Islet of Langerhans (tissue), 1 donor: Measurements from ENCODE around the gene ANO3.

Experiments
- FAIRE-seq: peaks from one replicate; lab custom pipeline; 2011; peaks lifted over from hg19 to GRCh38; lab: Jason Lieb, UNC

The ANO3 gene

DNA sequence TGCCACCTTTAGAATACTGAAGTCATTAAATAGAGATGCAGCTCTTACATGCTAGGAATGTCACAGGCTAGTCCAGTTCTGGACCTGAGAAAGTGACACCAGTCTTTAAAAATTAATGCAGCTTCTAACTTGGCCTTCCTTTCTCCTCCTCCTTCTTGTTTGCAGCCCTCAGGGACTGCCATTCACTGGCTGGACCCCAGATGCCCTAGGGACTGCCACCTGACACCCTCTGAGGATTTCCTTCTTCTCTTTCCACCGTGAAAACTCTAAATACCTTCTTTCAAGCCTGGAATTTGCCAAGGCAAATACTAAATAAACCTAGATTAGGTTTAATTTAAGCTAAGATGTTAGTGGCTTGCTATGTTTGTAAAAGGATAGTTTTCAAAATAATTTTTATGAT is 161.7 kb downstream of the ANO3 start:
- no peak for FAIRE-seq

DNA sequence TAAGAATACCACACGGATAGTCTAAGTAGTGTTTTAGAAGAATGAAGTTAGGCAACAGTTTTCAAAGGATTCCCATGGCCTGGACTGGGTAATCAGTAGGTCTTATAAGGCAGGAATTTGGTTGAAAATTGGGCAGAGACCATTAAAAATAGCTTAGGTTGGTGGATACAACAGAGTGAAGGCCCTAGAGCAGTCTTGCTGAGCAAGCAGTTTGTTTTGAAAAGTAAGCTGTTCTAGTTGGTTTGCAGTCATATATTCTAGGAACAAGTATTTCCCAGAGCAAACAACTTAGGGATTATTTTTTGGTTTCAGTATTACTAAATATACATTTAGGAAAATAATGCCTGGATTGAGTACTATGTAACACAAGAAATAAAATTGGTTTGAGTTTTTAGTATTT is 175.3 kb downstream of the ANO3 start:
- no peak for FAIRE-seq

DNA sequence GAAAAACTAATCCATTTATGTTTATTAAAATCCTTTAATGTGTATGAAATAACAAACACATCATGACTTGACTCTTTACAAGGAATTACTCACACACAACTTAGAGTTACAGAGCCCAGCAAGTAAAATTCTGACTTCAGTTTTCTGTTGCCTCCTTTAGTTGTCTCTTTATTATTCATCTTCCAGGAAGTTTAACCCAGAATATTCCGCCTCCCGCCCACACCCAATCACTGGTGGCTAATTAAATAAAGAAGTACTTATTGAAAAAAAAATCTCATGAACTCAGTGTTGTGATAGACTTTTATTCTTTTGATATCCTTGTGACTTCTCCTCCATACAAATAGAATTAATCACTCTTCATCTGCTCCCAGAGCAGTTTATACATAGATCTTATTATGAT is 178.2 kb downstream of the ANO3 start:
- no peak for FAIRE-seq

DNA sequence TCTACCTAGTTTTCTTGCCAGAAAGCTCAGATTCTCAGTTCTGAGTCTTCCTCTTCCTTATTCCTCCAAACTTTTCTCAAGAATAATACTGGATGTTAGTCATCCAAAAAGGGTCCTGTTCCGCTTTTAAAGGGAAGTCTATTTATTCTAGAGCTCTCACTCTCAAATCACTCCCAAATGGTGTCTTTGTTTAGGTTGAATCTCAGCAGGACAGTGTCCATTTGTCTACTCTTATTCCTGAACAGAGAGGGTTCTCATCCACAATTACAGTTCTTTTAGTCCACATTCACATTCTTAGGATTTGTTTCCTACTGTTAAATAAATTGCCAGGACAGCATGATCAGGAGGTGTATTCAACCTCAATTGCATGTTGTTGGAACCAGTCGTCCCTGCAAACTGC is 178.8 kb downstream of the ANO3 start:
- FAIRE-seq, result no peak

DNA sequence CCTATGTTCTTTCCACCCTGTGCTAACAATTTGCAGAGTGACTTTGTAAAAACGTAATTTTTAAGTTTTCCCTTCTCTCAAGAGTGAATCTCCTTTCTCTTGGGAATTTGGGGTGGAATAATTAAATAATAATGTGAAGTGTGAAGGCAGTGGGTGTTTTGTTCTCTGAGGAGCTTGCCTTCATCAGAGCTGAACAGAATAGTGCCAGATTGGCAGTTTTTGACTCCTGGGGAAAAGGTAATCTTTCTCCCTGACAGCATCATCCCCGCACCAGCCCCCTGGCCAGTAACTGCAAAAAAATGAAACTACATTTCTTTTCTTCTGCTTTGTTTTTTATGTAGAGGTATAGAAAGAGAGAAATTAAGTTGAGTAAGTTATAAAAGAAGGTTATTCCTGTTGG is 180.3 kb downstream of the ANO3 start:
- FAIRE-seq, result no peak

DNA sequence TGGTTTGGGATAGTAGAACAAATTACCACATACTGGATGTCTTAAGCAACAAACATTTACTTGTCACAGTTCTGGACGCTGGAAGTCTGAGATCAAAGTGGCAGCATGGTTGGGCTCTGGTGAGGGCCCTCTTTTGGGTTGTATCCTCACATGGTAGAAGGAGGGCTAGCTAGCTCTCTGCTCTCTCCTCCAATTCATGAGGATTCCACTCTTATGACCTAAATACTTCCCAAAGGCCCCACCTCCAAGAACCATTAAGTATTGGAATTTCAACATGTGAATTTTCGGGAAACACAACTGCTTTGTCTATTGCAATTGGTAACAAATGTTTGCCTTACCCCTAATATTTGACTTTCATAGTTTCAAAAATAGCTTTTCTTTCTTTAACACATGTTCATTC is 187.5 kb downstream of the ANO3 start:
- no peak for FAIRE-seq

DNA sequence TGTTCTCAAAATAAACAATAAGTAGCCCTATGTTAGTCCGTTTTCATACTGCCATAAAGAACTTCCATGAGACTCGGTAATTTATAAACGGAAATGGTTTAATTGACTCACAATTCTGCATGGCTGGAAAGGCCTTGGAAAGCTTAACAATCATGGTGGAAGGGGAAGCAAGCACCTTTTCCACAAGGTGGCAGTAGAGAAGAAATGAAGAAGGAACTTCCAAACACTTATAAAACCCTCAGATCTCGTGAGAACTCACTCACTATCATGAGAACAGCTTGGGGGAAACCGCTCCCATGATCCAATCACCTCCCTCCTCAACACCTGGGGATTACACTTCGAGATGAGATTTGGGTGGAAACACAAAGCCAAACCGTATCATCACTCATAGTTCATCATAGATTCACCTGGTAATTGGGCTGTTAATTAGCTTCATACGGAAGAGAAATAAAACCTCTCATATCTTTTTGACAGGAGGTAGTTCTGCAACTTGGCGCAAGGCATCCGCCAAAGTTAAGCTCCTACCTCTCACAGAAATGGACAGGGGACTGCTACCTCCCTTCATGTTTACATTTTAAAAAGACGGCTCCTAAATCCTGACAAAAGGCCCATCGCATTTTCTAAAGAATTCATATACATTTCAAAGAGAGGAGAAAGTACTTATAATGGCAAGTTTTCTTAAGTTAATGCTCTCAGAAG is 191.1 kb downstream of the ANO3 start:
- no peak for FAIRE-seq

DNA sequence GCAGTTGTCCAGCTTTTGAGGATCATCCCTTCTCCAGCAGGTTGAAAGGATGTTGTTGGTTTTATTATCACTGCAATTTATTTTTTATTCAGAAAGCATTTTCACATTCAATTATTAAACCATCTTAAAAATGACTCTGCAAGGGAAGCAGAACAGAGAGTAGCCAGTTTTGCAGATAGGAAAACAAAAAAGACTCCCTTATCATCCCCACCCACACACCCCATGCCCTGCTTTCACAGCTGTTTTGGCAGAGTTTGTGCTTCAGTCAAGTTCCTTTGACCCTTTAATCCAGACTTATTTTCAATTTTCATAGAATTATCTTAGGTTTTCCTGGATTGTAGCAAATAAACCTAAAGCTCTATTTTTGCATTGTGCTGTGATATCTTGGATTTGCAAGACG is 195.8 kb downstream of the ANO3 start:
- no peak for FAIRE-seq

DNA sequence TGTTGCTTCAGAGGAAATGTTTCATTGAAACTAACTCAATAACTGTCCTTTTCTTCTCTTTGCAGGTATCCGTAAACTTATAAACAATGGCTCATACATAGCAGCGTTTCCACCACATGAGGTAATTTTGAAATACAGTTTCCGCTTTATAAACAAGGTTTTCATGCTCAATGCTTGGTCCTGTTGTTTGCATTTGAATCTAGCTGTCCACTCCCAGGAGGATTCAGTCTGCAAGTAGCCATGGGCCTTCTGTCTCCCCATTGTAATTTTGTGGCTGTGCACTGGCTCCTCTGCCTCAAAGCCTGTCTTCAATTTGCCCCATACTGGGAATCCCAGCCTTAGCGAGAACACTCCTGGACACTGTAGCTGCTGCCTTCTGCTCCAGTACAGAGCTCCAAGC is 205.4 kb downstream of the ANO3 start:
- FAIRE-seq, result no peak

DNA sequence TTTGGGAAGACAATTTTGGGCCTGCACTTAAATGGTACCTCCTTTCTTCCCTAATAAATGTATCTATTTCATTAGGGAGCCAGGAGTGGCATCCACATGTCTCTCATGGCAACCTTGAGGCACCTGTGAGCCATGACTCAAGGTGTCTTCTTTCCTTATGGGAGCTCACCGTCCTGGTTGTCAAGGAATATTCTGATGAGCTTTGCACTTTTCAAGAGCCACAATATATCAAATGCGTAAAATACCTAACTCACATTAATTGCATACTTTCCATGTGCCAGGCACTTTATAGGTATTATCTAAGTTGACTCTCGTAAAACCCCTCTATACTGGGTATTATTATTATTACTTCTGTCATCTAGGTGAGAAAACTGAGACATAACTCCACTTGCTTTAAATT is 207.6 kb downstream of the ANO3 start:
- FAIRE-seq, result no peak

DNA sequence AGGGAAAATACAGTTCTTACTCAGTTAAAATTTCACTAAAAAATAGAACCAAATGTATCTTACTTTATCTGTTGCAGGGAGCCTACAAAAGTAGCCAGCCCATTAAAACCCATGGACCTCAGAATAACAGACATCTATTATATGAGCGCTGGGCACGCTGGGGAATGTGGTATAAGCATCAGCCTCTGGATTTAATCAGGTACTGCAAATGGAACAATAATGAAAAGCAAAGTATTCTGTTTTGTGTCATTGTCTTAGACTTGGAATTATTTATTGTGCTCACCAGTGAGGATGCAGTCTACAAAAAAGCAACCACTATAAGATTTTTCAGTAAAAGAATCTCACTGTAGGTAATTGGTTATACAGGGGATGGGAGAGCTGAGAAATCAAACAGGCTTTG is 209.9 kb downstream of the ANO3 start:
- FAIRE-seq, result no peak

DNA sequence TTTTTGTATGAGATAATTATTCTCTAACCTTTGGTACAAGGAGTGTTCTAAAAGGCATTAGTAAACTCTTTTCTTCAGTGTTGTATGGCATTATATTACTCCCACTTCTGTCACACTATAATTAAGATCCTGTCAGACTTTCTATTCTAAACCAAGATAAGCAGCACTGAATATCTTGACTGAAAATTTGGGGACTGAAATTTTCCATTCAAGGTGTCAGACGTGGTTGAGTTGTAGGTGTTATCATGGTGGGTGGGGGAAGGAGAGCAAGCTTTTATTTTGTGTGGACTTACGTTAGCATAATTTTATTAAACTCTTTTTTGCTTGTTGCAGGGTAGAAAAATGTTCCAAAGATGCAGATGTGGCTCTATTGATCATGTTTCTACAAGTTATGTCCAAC is 217.2 kb downstream of the ANO3 start:
- FAIRE-seq, result peak; percentile 9

DNA sequence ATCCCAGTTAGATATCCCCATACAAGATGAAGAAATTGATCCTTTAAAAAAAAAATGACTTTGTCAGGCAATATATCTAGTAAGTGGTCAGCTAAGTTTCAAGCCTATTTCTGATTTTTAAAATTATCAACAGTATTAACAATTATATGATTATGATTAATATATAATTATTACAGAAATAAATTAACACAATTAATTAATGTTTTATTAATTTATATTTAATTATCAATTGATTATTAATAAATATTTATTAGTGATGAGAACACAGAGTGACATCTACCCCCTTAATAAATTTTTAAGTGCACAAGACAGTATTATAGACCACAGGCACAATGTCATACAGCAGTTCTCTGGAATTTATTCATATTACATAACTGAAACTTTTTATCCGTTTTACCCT is 218.1 kb downstream of the ANO3 start:
- no peak for FAIRE-seq

DNA sequence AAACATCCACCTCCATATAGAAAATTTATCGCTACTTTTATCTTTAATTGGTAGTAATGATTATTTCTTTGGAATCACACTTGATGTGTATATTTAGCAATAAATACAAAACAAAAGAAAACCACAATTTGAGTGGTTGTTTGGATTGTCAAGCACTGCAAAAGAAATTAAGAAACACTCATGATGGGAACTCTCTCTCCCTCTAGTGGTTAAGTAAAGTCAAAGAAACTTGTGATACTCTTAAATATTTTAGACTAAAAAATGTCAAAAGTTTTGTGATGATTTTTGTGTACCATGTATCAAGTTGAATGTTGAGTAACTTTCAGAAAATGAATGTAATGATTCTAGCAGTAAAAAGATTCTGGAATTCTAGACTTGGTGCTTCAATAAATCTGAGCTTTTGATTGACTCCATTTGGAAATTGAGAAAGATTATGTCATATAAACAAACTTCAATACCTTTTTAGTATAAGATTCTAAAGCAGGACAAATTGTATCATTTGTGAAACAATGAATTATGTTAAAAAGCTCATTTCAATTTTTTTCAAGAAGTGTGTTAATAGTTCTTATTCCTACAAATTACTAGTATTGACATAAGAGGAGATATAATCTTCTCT is 219.4 kb downstream of the ANO3 start:
- FAIRE-seq, result no peak

DNA sequence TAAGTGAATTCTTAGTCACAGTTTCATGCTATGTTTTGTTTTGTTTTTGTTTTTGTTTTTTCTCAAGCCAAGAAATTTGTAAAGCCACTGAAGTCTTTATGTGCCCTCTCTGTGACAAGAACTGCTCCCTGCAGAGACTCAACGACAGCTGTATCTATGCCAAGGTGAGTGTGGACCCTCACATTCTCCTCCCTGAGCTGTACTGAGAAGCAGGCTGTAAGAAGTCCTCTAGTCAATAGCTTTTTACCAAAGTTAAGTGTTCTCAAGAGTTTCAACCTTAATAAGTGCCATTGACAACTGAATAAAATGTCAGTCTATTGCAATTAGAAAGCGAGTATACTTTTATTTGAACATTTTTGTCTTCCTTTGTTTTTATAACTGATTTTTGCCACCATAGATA is 221.3 kb downstream of the ANO3 start:
- no peak for FAIRE-seq

DNA sequence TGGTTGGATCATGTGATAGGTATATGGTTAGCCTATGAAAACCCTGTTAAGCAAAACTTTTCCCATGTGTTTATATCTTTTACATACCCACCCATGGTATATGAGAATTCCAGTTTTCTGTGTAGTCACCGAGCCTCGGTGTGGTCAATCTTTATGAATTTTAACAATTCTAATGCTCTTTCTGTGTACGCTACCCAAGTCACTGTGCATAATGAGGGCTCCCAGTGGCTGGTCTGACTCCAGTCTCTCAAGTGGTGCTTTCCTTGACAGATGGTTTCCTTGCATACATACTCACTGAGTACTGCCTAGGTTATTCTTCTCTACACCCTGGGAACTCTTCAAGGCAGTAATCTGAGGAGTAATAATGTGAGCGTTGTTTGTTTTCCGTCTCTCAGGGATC is 222.5 kb downstream of the ANO3 start:
- FAIRE-seq, result no peak

DNA sequence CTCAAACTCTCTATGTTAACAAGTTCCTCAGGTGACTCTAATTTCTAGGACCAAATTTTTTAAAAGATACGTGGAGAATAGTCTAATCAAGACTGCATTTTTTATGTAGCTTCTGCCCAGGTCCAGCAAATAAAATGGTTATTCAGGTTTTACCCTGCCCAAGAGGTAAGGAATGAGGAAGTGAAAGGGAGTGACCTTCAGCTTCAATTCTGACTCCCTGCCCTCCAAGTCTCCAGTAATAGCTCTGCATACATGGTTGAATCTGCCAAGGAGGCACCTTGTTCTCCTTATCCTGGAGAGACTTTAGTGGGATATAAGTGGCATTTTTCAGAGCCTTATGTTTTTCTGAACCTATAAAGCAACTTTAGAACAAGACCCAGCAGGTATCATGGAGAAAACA is 224.7 kb downstream of the ANO3 start:
- no peak for FAIRE-seq

DNA sequence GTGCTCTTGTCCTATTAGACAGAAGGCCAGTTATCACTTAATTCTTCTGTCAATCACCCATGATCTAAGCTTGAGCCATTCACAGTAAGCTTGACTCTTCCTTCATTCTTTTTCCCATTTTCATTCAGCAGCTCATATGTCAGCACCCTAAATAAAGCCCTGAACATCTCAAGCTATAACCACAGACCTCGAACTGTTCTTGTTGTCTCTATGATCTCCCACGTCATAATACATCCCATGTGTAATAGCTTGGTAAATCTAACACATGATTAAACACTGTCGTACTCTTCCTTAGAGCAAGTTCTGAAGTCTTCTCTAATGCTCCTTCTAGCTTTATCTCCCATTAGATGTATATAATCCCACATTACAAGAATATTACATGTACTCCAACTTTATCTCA is 225.7 kb downstream of the ANO3 start:
- FAIRE-seq, result no peak

DNA sequence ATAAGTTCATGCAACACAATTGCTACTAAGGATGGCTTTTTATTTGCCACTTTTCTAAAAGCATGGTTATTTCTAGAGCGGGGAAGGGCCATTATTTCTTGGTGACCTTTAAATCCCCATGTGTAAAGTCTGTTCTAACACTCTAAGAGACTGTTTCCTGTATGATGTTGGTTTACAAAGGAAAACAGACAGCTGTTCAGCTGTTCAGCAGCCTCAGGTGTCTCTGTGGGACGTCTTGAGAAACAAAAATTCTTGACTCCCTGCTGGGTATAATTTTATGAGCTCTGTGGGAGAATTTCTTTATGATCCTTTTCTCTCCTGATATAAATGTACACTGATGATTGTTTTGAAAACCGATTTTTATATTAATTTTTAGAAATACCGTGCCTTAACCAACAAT is 226.3 kb downstream of the ANO3 start:
- FAIRE-seq, result no peak

DNA sequence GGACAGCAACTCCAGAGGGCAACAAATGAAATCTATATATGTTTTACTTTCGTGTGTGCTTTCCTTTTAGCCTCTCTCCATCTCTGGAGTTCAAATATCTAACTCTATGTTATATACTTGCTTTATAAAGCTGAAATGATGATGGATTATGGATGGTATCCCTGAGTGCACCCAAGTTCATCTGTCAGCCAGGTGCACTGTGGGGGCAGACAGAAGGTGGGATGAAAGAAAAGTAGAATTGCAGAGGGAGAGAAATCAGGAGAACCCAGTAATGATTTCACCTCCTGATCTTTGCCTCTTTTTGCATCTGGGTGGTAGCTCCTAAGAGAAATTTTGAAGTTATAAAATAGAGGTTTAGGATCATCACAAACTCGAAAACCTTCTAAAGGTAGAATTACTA is 237.7 kb downstream of the ANO3 start:
- FAIRE-seq, result no peak

DNA sequence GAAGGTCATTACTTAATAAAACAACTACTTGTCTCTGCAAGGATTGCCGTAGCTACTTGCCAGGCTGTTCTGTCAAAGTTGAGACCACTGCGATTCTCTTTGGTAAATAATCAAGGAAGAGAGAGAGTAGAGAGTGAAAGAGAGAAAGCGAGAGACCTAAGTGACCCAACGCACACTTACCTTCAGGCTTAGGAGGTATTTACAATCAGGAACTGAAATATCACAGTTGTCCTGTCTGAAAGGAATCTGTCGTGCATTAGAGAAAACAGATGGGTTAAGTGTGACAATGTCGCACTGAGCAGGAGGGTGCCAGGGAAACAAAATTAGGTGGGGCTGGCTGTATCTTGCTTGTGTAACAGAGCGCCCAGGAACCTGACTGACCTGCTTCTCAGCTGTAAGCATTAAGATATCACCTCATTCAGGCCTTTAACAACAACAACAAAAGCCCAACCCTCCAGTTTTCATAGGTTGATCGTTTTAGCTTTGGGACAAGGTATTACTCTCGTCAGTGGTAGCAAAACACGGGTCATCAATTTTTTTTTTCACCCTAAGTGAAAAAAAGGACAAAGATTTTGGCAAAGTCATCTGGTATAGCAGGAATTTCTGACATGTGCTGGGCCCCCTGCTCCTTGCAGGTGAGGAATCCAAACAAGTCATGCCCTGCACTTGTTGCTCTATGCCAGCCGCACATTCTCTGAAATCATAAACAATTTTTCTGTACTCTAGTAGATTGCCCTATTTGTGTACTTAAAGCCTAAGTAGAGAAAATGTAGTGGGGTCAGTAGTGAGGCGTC is 240.1 kb downstream of the ANO3 start, which contains the start of gene MUC15:
Gene MUC15, minus strand, starts transcription at position 403 of the 794 bp plus-strand sequence. CDS start 5,169 bp downstream, outside the sequence.
- FAIRE-seq, result no peak

DNA sequence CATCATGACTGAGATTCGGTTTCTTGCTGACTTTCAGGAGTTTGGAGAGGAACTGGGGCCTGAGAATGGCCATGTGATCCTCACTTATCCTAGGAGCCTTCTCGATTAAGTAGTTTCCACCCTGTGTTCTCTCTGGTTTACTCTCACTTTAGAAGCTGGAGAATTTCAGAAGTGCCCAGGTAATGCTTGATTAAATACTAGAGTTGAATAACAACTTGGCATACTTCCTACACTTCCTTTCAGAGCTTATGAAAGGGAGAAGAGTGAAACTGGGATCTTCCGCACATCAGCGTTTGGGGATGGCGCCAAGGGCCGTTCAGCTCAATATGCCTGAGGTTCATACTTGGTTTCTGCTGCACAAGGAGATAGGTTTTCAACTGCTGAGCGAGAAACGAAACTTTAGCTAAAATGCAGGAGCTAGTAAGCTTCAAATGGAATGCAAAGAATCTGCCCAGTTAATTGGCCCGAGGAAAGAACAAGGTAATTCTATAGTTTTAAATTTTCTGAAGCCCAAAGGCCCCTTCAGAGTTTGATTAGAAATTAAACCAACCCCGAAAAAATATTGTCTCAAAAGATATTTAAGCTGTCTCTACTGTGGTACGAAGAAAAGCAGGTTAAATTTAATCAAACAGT is 241.0 kb downstream of the ANO3 start:
- no peak for FAIRE-seq

DNA sequence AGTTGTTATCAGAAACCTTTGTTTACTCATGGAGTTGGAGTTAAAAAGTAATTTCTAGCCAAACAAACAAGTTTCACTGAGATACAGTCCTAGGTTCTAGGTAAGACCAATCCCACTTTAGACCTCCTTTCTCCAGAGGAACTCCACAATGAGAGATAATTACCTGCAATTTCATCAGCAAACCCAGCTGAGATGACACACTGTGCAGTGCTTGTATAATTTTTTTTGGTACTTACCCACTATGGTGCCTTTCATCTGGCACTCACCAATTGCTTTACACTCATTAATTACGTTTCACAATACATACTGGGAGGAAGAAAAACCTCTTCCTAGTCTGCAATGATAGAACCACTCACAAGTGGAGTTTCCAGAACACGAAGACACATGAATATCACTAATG is 242.0 kb downstream of the ANO3 start:
- FAIRE-seq, result no peak
